Upper lobe of left lung (tissue), 4 donors: Measurements from ENCODE around the gene RASSF3.
A peak's percentile ranks its signal among the peaks of the same experiment; 100 is the strongest.

Experiments used
- EP300 ChIP-seq, 4 donors: sonication (generic); formaldehyde crosslinking; IDR thresholded peaks; one replicate each; pipeline ENCODE4 v1.5.1; 2017; ENCODE audit warnings: antibody characterized with exemption in 4 of 4, control low read depth in 2 of 4
- POLR2A ChIP-seq, 4 donors: fragments of 450-650 bp; IDR thresholded peaks; one replicate each; pipeline ENCODE4 v1.5.1; 2016 to 2017; ENCODE audit warnings: antibody characterized with exemption in 4 of 4, mild to moderate bottlenecking in 2 of 4
- POLR2AphosphoS5 ChIP-seq, 2 donors: sonication (generic); formaldehyde crosslinking; IDR thresholded peaks; one replicate each; pipeline ENCODE4 v1.5.1; 2017; ENCODE audit warnings: antibody characterized with exemption in 2 of 2
- TF ChIP-seq, protein P1 (sequence below), 6 experiments: fragments of 450-650 bp in 4 of 6; fragments of 200-600 bp in 2 of 6; sonication (generic) in 2 of 6; IDR thresholded peaks; one replicate each; pipeline ENCODE4 v1.5.1; 2016 to 2019; ENCODE audit warnings: antibody characterized with exemption in 6 of 6

DNA sequence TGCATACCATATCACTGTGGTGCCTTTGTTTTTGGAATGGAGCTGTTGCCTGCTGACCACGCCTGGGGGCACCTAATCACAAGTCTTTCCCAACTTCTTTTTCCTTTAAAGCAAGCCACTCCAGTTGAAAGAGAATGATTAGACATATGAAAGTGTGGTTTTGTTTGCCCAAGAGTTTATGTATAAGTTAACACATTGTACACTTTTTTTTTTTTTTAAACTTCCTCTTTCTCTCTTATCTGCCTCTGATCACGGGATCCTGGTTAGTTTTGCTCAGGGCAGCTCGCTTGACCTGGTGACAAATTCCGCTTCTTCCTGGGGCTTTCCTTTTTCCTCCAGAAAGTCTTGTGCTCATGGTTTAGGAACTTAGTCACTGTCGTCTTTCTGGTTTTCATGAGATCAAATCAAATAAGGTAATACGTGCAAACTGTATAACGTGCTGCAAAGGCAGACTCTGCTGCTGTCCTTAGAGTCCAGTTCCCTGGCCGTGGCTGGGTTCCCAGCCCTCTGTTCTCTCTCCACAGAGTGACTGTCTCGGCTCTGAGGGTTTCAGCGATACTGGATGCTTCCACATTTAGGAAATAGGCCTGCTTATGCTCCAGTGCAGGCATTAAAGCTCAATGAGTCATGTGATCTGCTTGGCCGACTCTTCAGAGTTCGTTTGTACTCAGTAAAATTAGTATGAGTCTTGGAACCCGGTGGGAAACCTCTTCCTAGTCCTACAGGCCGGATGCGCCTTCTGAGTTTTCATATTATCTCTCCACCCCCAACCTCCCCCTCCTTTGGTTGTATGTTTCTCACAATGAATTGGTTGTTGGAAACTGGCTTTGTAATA lies 15.2 kb downstream of the RASSF3 start:
- TF ChIP-seq, protein P1, sequence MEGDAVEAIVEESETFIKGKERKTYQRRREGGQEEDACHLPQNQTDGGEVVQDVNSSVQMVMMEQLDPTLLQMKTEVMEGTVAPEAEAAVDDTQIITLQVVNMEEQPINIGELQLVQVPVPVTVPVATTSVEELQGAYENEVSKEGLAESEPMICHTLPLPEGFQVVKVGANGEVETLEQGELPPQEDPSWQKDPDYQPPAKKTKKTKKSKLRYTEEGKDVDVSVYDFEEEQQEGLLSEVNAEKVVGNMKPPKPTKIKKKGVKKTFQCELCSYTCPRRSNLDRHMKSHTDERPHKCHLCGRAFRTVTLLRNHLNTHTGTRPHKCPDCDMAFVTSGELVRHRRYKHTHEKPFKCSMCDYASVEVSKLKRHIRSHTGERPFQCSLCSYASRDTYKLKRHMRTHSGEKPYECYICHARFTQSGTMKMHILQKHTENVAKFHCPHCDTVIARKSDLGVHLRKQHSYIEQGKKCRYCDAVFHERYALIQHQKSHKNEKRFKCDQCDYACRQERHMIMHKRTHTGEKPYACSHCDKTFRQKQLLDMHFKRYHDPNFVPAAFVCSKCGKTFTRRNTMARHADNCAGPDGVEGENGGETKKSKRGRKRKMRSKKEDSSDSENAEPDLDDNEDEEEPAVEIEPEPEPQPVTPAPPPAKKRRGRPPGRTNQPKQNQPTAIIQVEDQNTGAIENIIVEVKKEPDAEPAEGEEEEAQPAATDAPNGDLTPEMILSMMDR (IDR thresholded peaks at IDR 0.05), result no peak
- TF ChIP-seq POLR2A (IDR thresholded peaks at IDR 0.05) (peak in 1 of 4 donors; percentile 42), POLR2AphosphoS5 (IDR thresholded peaks at IDR 0.05) (peak in 1 of 2 donors; percentile 33), EP300 (IDR thresholded peaks at IDR 0.05) (peak in 1 of 4 donors; percentile 25)
